Activated T-cell treated with anti-CD3 and anti-CD28 coated beads, Interleukin-2, amount 50 U/mL, for 72 hours (primary cell): ENCODE data around the gene TMEM184B. TPM values are rescaled to one million over a fixed set of nuclear protein-coding genes. Genes with fewer than 3 reads are reported as not detected.

Source experiments
- ATAC-seq, 2 donors: fragments of 150-1000 bp; cut with Tn5 transposase; replicated peaks in 1 of 2; 2 replicates each; pipeline ENCODE4 v1.10.0; 2021; ENCODE audit warnings: moderate library complexity in 2 of 2, mild to moderate bottlenecking in 1 of 2
- DNase-seq, 2 donors: peaks; one replicate each; pipeline ENCODE4 v3.0.0; 2021 to 2022; ENCODE audit warnings: mixed read lengths in 1 of 2
- H3K27ac Mint-ChIP-seq: one replicate; pipeline ENCODE4 v1.8.0; 2022; ENCODE audit warnings: mild to moderate bottlenecking, moderate library complexity, mixed read lengths
- H3K27me3 Mint-ChIP-seq: one replicate; pipeline ENCODE4 v1.8.0; 2022; ENCODE audit warnings: low read depth, mixed read lengths
- H3K36me3 Mint-ChIP-seq, 2 donors: one replicate each; pipeline ENCODE4 v1.8.0; 2022; ENCODE audit warnings: mixed read lengths in 2 of 2, mild to moderate bottlenecking in 1 of 2; ENCODE audit not compliant: insufficient read depth in 2 of 2
- H3K4me1 Mint-ChIP-seq: one replicate; pipeline ENCODE4 v1.8.0; 2022; ENCODE audit warnings: low read depth, mixed read lengths
- H3K4me3 Mint-ChIP-seq, 2 donors: one replicate each; pipeline ENCODE4 v1.8.0; 2022; ENCODE audit warnings: mild to moderate bottlenecking in 2 of 2, mixed read lengths in 2 of 2, moderate library complexity in 2 of 2
- H3K9me3 Mint-ChIP-seq, 2 donors: one replicate each; pipeline ENCODE4 v1.8.0; 2022; ENCODE audit warnings: mixed read lengths in 2 of 2
- total RNA-seq, 2 donors: library from RNA; stranded (reverse); gene quantifications; one replicate each; pipeline ENCODE4 v1.2.3, GENCODE V29; 2022

TMEM184B gene
- total RNA-seq, 2 donors from 2014 or later = 22.9 to 27.5 TPM

DNA sequence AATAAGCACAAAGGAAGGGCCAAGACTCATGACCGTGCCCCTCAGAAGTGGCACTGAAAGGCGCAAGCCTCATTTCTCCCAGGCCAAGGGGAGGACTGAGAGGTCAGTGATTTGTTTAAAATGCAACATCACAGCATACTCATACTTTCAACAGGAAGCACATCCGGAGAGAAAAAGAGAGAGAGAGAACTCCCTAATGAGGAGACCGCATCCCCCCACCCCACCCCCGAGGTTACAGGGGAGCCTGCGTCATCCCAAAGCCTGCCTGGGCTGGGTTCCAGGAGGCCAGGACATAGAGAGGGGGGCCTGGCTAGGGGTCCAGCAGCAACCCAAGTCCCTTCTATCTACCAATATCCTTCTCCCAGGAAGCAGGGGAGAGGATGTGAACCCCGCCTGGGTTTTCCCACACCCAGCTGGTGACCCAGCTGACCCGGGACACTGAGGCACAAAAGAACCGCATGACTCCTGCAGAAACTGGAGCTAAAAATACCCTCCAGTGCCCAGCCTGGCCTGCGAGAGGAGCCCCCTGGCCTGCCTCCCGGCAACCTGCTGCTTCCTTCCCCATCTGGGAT lies 40.7 kb upstream of the TMEM184B start:
- H3K36me3 Mint-ChIP-seq = peaks cover 0 to 5% of the 10 kb centered on the region in 2 donors
- no peaks in the 10 kb centered on the region for H3K27me3 Mint-ChIP-seq
- ATAC-seq (no peak), DNase-seq (no peak)
- no peaks in the 10 kb centered on the region for H3K9me3 Mint-ChIP-seq
- H3K27ac Mint-ChIP-seq = peak overlapping the region; percentile 79
- peak overlapping the region; percentile 87 to 90 for H3K4me3 Mint-ChIP-seq
- H3K4me1 Mint-ChIP-seq = peaks cover 61% of the 10 kb centered on the region

DNA sequence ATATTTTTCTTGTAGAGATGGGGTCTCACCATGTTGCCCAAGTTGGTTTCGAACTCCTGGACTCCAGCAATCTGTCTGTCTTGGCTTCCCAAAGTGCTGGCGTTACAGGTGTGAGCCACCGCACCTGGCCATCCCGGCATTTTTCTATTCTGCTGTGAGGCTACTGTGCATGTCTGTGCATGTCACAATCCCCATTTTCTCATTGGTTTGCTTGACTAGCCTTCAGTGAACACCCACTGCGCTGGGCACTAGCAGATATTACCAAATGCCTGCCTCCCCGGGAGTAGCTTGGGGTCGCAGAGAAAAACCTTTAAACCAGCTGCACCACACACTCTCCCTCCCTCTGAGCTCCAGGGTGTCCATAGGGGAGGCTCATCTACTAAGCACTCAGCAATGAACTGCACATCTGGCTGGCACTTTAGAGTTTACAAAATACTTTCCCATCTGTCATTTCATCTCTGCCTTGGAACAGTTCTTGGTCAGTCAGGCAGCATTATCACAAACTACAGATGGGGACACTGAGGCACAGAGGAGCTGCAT lies 39.5 kb upstream of the TMEM184B start:
- no peak for ATAC-seq

GRCh38 chr22:38311323-38311620 lies 38.5 kb upstream of the TMEM184B start:
- Mint-ChIP-seq H3K27ac (peak overlapping the region; percentile 89), H3K4me1 (peaks cover 70% of the 10 kb centered on the region), H3K9me3 (no peaks in the 10 kb centered on the region), H3K27me3 (no peaks in the 10 kb centered on the region), H3K4me3 (no peak overlapping the region), H3K36me3 (peaks cover 0 to 5% of the 10 kb centered on the region in 2 donors)
- DNase-seq = no peak
- ATAC-seq = peak; percentile 9 to 25

More for the DNA sequence above, 39.5 kb upstream of the TMEM184B start:
- Mint-ChIP-seq H3K4me3 (no peak overlapping the region), H3K36me3 (peaks cover 0 to 5% of the 10 kb centered on the region in 2 donors), H3K9me3 (no peaks in the 10 kb centered on the region), H3K4me1 (peaks cover 63% of the 10 kb centered on the region), H3K27me3 (no peaks in the 10 kb centered on the region), H3K27ac (peak overlapping the region; percentile 89)
- DNase-seq = no peak

GRCh38 chr22:38310518-38311322 lies 37.9 kb upstream of the TMEM184B start:
- Mint-ChIP-seq H3K27me3 (no peaks in the 10 kb centered on the region), H3K36me3 (peaks cover 0 to 5% of the 10 kb centered on the region in 2 donors), H3K27ac (peak overlapping the region; percentile 89), H3K4me3 (peak overlapping the region in 1 of 2 donors; percentile 19), H3K9me3 (no peaks in the 10 kb centered on the region), H3K4me1 (peaks cover 72% of the 10 kb centered on the region)
- DNase-seq = no peak
- peak in 1 of 2 donors; percentile 25 for ATAC-seq

DNA sequence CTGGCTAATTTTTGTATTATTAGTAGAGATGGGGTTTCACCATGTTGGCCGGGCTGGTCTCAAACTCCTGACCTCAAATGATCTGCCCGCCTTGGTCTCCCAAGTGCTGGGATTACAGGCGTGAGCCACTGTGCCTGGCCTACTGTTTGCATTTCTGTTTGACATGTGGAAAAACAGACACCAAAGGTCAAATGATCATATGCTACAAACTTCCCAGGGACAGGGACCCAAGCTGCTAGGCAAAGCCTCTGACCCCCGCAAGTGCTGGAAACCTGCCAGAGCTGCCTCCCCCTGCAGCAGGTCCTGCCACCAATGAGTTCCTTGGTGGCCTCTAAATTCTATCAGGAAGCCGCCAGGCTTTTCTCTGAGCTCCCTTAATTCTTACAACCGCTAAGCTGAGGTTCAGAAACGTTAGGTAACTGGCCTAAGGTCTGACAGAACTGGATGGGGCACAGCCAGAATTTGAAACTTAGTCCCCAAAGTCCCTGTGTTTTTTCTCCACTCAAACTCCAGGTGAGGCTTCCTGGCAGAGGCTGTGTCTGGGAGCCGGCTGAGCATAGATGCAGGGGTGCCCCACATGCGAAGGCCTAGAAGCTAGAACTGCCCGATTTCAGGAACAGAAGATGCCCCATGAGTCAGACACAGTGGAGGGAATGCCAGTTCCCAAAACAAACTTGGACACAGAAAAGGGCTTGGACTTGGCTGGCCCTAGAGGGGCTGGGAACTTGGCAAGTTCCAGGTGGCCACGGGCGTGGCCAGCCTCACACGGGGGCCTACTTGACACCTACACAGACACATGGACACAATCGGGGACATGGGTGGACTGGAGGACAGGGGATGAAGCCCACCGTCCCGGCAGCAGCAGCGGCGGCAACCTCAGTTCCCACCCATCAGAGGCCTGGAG lies 37.1 kb upstream of the TMEM184B start:
- H3K4me1 Mint-ChIP-seq = peaks cover 72% of the 10 kb centered on the region
- no peaks in the 10 kb centered on the region for H3K27me3 Mint-ChIP-seq
- H3K36me3 Mint-ChIP-seq = peaks cover 0 to 5% of the 10 kb centered on the region in 2 donors
- no peak overlapping the region for H3K27ac Mint-ChIP-seq
- H3K9me3 Mint-ChIP-seq = no peaks in the 10 kb centered on the region
- no peak overlapping the region for H3K4me3 Mint-ChIP-seq
- DNase-seq = no peak
- no peak for ATAC-seq

GRCh38 chr22:38308791-38309498 lies 36.1 kb upstream of the TMEM184B start:
- Mint-ChIP-seq H3K9me3 (no peaks in the 10 kb centered on the region), H3K4me1 (peaks cover 66% of the 10 kb centered on the region), H3K27me3 (no peaks in the 10 kb centered on the region), H3K27ac (no peak overlapping the region), H3K4me3 (no peak overlapping the region), H3K36me3 (peaks cover 0 to 6% of the 10 kb centered on the region in 2 donors)
- ATAC-seq = no peak
- no peak for DNase-seq

DNA sequence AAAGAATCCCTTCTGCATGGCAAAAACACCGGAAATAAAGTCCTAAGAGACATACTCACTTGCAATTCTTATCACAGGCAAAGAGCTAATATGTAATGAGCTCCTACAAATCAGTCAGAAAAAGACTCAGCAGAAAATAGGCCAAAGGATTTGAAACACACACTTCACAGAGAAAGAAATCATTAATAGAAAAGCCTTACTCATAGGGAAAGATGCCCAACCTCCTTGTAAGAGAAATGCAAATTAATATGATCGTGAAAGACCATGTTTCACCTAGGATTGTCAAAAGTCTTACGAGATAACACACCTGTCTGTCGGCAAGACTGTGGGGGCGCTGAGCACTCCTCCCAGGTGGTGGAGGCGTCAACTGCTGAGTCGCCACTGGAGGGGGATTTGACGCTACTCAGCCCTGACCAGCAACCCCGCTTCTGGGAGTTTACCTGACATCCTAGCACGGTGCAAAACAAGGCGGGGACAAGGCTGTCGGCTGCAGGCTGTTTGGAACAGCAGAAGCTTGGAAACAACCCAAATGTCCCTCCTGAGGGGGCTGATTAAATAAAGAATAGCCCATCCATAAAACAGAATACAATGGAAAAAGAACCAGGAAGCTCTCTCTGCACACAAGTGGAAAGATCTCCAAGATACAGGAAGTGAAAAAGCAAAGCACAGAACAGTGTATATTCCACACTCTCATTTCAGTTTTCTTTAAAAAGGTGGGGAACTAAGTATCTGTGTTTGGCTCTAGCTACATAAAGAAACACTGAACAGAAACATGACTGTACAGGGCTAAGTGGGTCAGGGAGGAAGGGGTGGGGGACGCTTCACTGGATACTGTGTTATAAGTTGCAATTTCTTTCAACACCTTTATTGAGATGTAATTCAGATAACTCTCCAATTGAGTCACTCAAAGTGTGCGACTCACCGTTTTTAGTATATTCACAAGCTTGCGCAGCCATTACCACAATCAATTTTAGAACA lies 33.0 kb upstream of the TMEM184B start:
- no peaks in the 10 kb centered on the region for H3K9me3 Mint-ChIP-seq
- peak overlapping the region; percentile 58 to 70 for H3K4me3 Mint-ChIP-seq
- H3K36me3 Mint-ChIP-seq = peaks cover 0 to 6% of the 10 kb centered on the region in 2 donors
- H3K27ac Mint-ChIP-seq = peak overlapping the region; percentile 55
- ATAC-seq = peak; percentile 78 to 87
- peak; percentile 47 to 49 for DNase-seq
- H3K4me1 Mint-ChIP-seq = peaks cover 36% of the 10 kb centered on the region
- no peaks in the 10 kb centered on the region for H3K27me3 Mint-ChIP-seq

DNA sequence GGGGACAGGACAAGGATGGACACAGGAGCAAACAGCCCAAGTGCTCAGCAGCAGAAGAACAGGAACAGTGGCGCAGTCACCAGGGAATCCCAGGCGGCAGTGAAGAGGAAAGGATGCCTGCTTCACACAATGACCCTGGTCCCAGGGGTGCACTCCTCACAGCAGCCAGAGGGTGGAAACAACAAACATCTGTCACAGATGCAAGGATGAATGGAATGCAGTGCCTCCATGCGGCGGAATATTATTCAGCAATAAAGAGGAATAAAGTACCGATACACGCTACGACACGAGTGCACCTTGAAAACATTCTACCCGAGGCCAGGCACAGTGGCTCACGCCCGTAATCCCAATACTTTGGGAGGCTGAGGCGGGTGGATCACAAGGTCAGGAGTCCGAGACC lies 31.7 kb upstream of the TMEM184B start:
- Mint-ChIP-seq H3K9me3 (no peaks in the 10 kb centered on the region), H3K27ac (no peak overlapping the region), H3K36me3 (peaks cover 0 to 9% of the 10 kb centered on the region in 2 donors), H3K27me3 (no peaks in the 10 kb centered on the region), H3K4me1 (peaks cover 35% of the 10 kb centered on the region), H3K4me3 (no peak overlapping the region)
- DNase-seq (no peak), ATAC-seq (no peak)

- H3K4me1 Mint-ChIP-seq = peaks cover 35% of the 10 kb centered on the region
- no peak overlapping the region for H3K4me3 Mint-ChIP-seq
- ATAC-seq = no peak
- H3K9me3 Mint-ChIP-seq = no peaks in the 10 kb centered on the region
- peak overlapping the region; percentile 45 for H3K27ac Mint-ChIP-seq
- no peaks in the 10 kb centered on the region for H3K27me3 Mint-ChIP-seq
- no peak for DNase-seq
- H3K36me3 Mint-ChIP-seq = peaks cover 0 to 9% of the 10 kb centered on the region in 2 donors
Observed at GRCh38 chr22:38303974-38304373, 31.2 kb upstream of the TMEM184B start.

GRCh38 chr22:38302906-38303305 lies 30.1 kb upstream of the TMEM184B start:
- no peaks in the 10 kb centered on the region for H3K9me3 Mint-ChIP-seq
- DNase-seq (no peak), ATAC-seq (no peak)
- no peak overlapping the region for H3K4me3 Mint-ChIP-seq
- H3K4me1 Mint-ChIP-seq = peaks cover 26% of the 10 kb centered on the region
- no peak overlapping the region for H3K27ac Mint-ChIP-seq
- H3K27me3 Mint-ChIP-seq = no peaks in the 10 kb centered on the region
- H3K36me3 Mint-ChIP-seq = peaks cover 0 to 9% of the 10 kb centered on the region in 2 donors

- peaks cover 0 to 9% of the 10 kb centered on the region in 2 donors for H3K36me3 Mint-ChIP-seq
- peaks cover 14% of the 10 kb centered on the region for H3K4me1 Mint-ChIP-seq
- no peak for ATAC-seq
- no peak for DNase-seq
- no peaks in the 10 kb centered on the region for H3K9me3 Mint-ChIP-seq
- H3K4me3 Mint-ChIP-seq = no peak overlapping the region
- H3K27me3 Mint-ChIP-seq = no peaks in the 10 kb centered on the region
- no peak overlapping the region for H3K27ac Mint-ChIP-seq
Observed at GRCh38 chr22:38300946-38301345, 28.1 kb upstream of the TMEM184B start.
